D341Med (cell line): ENCODE data around the gene NEGR1.

Experiments used
- DNase-seq: peaks from one replicate; pipeline ENCODE4 v3.0.0; 2012; ENCODE audit warnings: low spot score

Gene NEGR1

GRCh38 chr1:72230746-72231145 is 51.6 kb downstream of the NEGR1 start:
- DNase-seq = no peak

GRCh38 chr1:72229893-72230292 is 52.4 kb downstream of the NEGR1 start:
- no peak for DNase-seq

GRCh38 chr1:72227667-72228066 is 54.7 kb downstream of the NEGR1 start:
- no peak for DNase-seq

GRCh38 chr1:72224506-72224905 is 57.8 kb downstream of the NEGR1 start:
- DNase-seq = no peak

GRCh38 chr1:72221811-72222210 is 60.5 kb downstream of the NEGR1 start:
- peak; percentile 3 for DNase-seq

GRCh38 chr1:72218141-72218739 is 64.1 kb downstream of the NEGR1 start:
- DNase-seq = no peak

GRCh38 chr1:72207059-72207458 is 75.3 kb downstream of the NEGR1 start:
- no peak for DNase-seq

GRCh38 chr1:72202761-72203160 is 79.6 kb downstream of the NEGR1 start:
- no peak for DNase-seq

GRCh38 chr1:72197786-72198185 is 84.6 kb downstream of the NEGR1 start:
- DNase-seq = no peak

GRCh38 chr1:72186733-72187307 is 95.5 kb downstream of the NEGR1 start:
- peak; percentile 9 for DNase-seq

GRCh38 chr1:72184099-72184701 is 98.1 kb downstream of the NEGR1 start:
- no peak for DNase-seq

- DNase-seq = no peak
These were observed 99.5 kb downstream of the NEGR1 start for GRCh38 chr1:72182859-72183258.

- no peak for DNase-seq
These were observed 104.1 kb downstream of the NEGR1 start for GRCh38 chr1:72178266-72178665.

- DNase-seq = no peak
These were observed 104.6 kb downstream of the NEGR1 start for GRCh38 chr1:72177711-72178110.

GRCh38 chr1:72170246-72170645 is 112.1 kb downstream of the NEGR1 start:
- DNase-seq = no peak

GRCh38 chr1:72166426-72166825 is 115.9 kb downstream of the NEGR1 start:
- DNase-seq = no peak

GRCh38 chr1:72150508-72150907 is 131.8 kb downstream of the NEGR1 start:
- DNase-seq = no peak

GRCh38 chr1:72141875-72142274 is 140.5 kb downstream of the NEGR1 start:
- DNase-seq = no peak

- no peak for DNase-seq
These were observed 142.1 kb downstream of the NEGR1 start for GRCh38 chr1:72140222-72140621.

GRCh38 chr1:72137656-72138055 is 144.7 kb downstream of the NEGR1 start:
- DNase-seq = no peak

GRCh38 chr1:72129869-72130268 is 152.5 kb downstream of the NEGR1 start:
- DNase-seq = no peak

GRCh38 chr1:72122099-72122880 is 160.0 kb downstream of the NEGR1 start:
- no peak for DNase-seq

- DNase-seq = no peak
These were observed 162.8 kb downstream of the NEGR1 start for GRCh38 chr1:72119491-72119890.
